RWPE2 (cell line): ENCODE measurements around the gene KCTD1.

Source experiments
- ATAC-seq: fragments of 200-7000 bp; cut with Tn5 transposase; 3 replicates; pipeline ENCODE4 v1.9.1; 2021; ENCODE audit warnings: low read depth
- DNase-seq: peaks from one replicate; pipeline ENCODE4 v3.0.0-alpha.2; 2020; ENCODE audit warnings: low spot score
- H3K27ac ChIP-seq: fragments of 450-650 bp; 2 replicates; pipeline ENCODE4 v1.5.1; 2017; ENCODE audit warnings: mild to moderate bottlenecking; ENCODE audit not compliant: poor library complexity, severe bottlenecking
- H3K27me3 ChIP-seq: fragments of 250-450 bp; sonication (Bioruptor Pico); 2 replicates; pipeline ENCODE4 v1.5.1; 2021; ENCODE audit warnings: mild to moderate bottlenecking, moderate library complexity; ENCODE audit not compliant: insufficient read depth, poor library complexity, severe bottlenecking
- H3K36me3 ChIP-seq: fragments of 250-450 bp; sonication (Bioruptor Pico); 2 replicates; pipeline ENCODE4 v1.5.1; 2020; ENCODE audit warnings: low read depth, mild to moderate bottlenecking, moderate library complexity
- H3K4me1 ChIP-seq: fragments of 250-450 bp; sonication (Bioruptor Pico); 2 replicates; pipeline ENCODE4 v1.5.1; 2021; ENCODE audit warnings: mild to moderate bottlenecking, moderate library complexity; ENCODE audit not compliant: insufficient read depth, poor library complexity, severe bottlenecking
- H3K4me3 ChIP-seq: fragments of 250-450 bp; sonication (Bioruptor Pico); 2 replicates; pipeline ENCODE4 v1.5.1; 2021; ENCODE audit warnings: mild to moderate bottlenecking, moderate library complexity; ENCODE audit not compliant: severe bottlenecking
- H3K9me3 ChIP-seq: fragments of 250-450 bp; sonication (Bioruptor Pico); 2 replicates; pipeline ENCODE4 v1.5.1; 2021; ENCODE audit warnings: mild to moderate bottlenecking, moderate library complexity; ENCODE audit not compliant: severe bottlenecking
- CTCF ChIP-seq: fragments of 450-650 bp; IDR thresholded peaks from one replicate; pipeline ENCODE4 v1.5.1; 2017; ENCODE audit warnings: mild to moderate bottlenecking, moderate library complexity; ENCODE audit not compliant: poor library complexity, severe bottlenecking

The KCTD1 gene

DNA sequence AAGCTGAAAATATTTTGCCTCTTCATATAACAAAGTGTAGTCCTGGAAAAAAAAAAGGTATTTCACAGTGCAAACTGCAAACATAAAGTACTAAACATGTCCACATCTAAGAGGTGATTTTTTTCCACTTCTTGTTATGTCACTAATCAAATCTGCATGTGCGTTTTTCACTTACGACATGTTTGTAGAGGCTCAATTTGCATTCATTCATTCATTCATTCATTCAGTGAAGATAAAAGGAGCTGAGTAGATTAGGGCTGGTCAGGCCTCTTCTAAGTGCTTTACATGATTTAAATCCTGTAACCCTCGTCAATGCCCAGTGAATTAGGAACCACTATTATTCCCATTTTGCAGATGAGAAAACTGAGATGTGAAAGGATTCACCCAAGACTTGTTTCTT, 88.5 kb downstream of the KCTD1 start:
- Histone ChIP-seq H3K4me1 (peaks cover 55% of the 10 kb centered on the region), H3K4me3 (no peak overlapping the region), H3K36me3 (peaks cover 52% of the 10 kb centered on the region), H3K9me3 (no peaks in the 10 kb centered on the region), H3K27me3 (no peaks in the 10 kb centered on the region), H3K27ac (peak overlapping the region; percentile 85)
- DNase-seq, result no peak
- TF ChIP-seq CTCF, result no peak
- ATAC-seq, result no peak

GRCh38 chr18:26459340-26459739, 89.0 kb downstream of the KCTD1 start:
- no peak for TF ChIP-seq CTCF
- H3K36me3 ChIP-seq, result peaks cover 58% of the 10 kb centered on the region
- ATAC-seq (no peak), DNase-seq (no peak)
- no peaks in the 10 kb centered on the region for H3K9me3 ChIP-seq
- H3K4me3 ChIP-seq, result no peak overlapping the region
- H3K27me3 ChIP-seq, result no peaks in the 10 kb centered on the region
- peak overlapping the region; percentile 85 for H3K27ac ChIP-seq
- peaks cover 55% of the 10 kb centered on the region for H3K4me1 ChIP-seq

DNA sequence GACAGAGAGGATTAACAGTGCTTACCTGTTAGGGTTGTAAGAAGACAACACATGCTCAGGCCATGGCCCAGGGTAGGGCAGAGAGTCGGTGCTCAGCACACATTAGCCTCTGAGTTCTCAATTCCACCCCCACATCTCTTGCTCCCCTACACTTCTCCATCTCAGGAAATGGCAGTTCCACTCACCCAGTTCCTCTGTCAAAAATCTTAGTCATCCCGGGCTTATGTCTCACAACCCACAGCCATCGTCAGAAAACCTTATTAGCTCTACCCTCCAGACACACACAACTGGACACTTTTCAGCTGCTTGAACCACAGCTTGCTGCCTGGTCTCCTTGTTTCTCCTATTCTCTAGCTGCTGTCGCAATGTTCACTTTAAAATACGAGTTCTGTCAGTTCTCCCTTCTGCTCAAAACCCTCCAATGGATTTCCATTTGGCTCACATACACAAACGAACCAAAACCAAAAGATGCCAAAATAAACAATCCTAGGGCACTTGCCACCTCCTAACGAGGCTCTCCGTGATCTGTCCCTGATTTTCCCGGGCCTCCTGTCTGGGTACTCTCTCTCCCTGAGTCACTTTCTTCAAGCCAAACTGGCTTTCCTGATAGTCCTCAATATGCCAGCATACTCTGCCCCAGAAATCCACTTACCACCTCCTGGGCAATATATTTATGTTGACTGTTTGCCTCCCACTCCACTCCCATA, 89.7 kb downstream of the KCTD1 start:
- ATAC-seq, result no peak
- H3K36me3 ChIP-seq, result peaks cover 54% of the 10 kb centered on the region
- no peaks in the 10 kb centered on the region for H3K9me3 ChIP-seq
- no peaks in the 10 kb centered on the region for H3K27me3 ChIP-seq
- TF ChIP-seq CTCF, result no peak
- H3K4me1 ChIP-seq, result peaks cover 55% of the 10 kb centered on the region
- no peak overlapping the region for H3K4me3 ChIP-seq
- no peak for DNase-seq
- H3K27ac ChIP-seq, result peak overlapping the region; percentile 85

GRCh38 chr18:26457611-26458353, 90.6 kb downstream of the KCTD1 start:
- Histone ChIP-seq H3K4me1 (peaks cover 55% of the 10 kb centered on the region), H3K27ac (peak overlapping the region; percentile 85), H3K36me3 (peaks cover 53% of the 10 kb centered on the region), H3K9me3 (no peaks in the 10 kb centered on the region), H3K27me3 (no peaks in the 10 kb centered on the region), H3K4me3 (no peak overlapping the region)
- ATAC-seq, result no peak
- DNase-seq, result no peak
- TF ChIP-seq CTCF, result no peak

GRCh38 chr18:26457195-26457594, 91.2 kb downstream of the KCTD1 start:
- H3K4me1 ChIP-seq, result peaks cover 55% of the 10 kb centered on the region
- no peak for ATAC-seq
- H3K9me3 ChIP-seq, result no peaks in the 10 kb centered on the region
- no peak for TF ChIP-seq CTCF
- H3K27me3 ChIP-seq, result no peaks in the 10 kb centered on the region
- H3K4me3 ChIP-seq, result no peak overlapping the region
- DNase-seq, result no peak
- H3K36me3 ChIP-seq, result peaks cover 53% of the 10 kb centered on the region
- H3K27ac ChIP-seq, result peak overlapping the region; percentile 85
